Mesothelial cell of epicardium (in vitro differentiated cells): ENCODE measurements around the gene AMZ2. TPM values are rescaled to one million over a fixed set of nuclear protein-coding genes. Genes with fewer than 3 reads are reported as not detected.

Experiments
- DNase-seq, 2 experiments: peaks; one replicate each; pipeline ENCODE4 v3.0.0; 2021; ENCODE audit warnings: low spot score in 2 of 2; ENCODE audit not compliant: unreplicated experiment in 2 of 2
- H3K27ac Mint-ChIP-seq: 2 replicates; pipeline ENCODE4 v1.8.0; 2021; ENCODE audit warnings: mixed read lengths
- H3K27me3 Mint-ChIP-seq: 2 replicates; pipeline ENCODE4 v1.8.0; 2021; ENCODE audit warnings: low read depth, mixed read lengths
- H3K36me3 Mint-ChIP-seq: 2 replicates; pipeline ENCODE4 v1.8.0; 2021; ENCODE audit warnings: mixed read lengths
- H3K4me1 Mint-ChIP-seq: 2 replicates; pipeline ENCODE4 v1.8.0; 2021; ENCODE audit warnings: mixed read lengths
- H3K4me3 Mint-ChIP-seq: 2 replicates; pipeline ENCODE4 v1.8.0; 2021; ENCODE audit warnings: mild to moderate bottlenecking, moderate library complexity, mixed read lengths
- H3K9me3 Mint-ChIP-seq: 2 replicates; pipeline ENCODE4 v1.8.0; 2021; ENCODE audit warnings: mixed read lengths
- total RNA-seq: library from RNA; stranded (reverse); gene quantifications from 3 replicates; pipeline ENCODE4 v1.2.1, GENCODE V29; 2021
- TF ChIP-seq, protein P1 (sequence below): fragments of 200-600 bp; sonication (generic); IDR thresholded peaks from one replicate; pipeline ENCODE4 v1.5.0; 2021; ENCODE audit warnings: antibody characterized with exemption; ENCODE audit not compliant: unreplicated experiment

AMZ2 gene
- total RNA-seq, 1 donor from 2014 or later, result 63.2 TPM

DNA sequence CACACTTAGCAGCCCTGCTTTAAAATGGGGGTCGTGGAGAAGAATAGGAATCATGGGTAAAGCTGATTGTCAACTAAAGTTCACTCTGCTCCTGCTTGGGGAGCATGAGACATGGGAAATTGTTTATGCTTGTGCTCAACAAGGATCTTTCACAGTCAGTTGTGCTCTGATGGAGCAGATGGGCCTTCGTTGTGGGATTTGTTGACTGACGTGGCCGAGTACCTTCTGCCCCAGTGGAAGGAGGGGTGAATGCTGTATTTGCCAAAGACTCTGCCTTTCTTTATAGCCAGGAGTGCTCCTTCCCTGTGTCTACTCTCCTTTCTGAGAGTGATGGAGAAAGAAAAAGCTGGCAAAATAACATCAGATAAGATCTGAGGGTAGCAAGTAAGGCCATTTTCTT is 54.8 kb downstream of the AMZ2 start:
- H3K36me3 Mint-ChIP-seq, result peaks cover 5% of the 10 kb centered on the region
- DNase-seq, result no peak
- no peaks in the 10 kb centered on the region for H3K27me3 Mint-ChIP-seq
- TF ChIP-seq, protein P1, sequence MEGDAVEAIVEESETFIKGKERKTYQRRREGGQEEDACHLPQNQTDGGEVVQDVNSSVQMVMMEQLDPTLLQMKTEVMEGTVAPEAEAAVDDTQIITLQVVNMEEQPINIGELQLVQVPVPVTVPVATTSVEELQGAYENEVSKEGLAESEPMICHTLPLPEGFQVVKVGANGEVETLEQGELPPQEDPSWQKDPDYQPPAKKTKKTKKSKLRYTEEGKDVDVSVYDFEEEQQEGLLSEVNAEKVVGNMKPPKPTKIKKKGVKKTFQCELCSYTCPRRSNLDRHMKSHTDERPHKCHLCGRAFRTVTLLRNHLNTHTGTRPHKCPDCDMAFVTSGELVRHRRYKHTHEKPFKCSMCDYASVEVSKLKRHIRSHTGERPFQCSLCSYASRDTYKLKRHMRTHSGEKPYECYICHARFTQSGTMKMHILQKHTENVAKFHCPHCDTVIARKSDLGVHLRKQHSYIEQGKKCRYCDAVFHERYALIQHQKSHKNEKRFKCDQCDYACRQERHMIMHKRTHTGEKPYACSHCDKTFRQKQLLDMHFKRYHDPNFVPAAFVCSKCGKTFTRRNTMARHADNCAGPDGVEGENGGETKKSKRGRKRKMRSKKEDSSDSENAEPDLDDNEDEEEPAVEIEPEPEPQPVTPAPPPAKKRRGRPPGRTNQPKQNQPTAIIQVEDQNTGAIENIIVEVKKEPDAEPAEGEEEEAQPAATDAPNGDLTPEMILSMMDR, result no peak
- H3K9me3 Mint-ChIP-seq, result no peaks in the 10 kb centered on the region
- H3K27ac Mint-ChIP-seq, result no peak overlapping the region
- no peak overlapping the region for H3K4me3 Mint-ChIP-seq
- no peaks in the 10 kb centered on the region for H3K4me1 Mint-ChIP-seq

DNA sequence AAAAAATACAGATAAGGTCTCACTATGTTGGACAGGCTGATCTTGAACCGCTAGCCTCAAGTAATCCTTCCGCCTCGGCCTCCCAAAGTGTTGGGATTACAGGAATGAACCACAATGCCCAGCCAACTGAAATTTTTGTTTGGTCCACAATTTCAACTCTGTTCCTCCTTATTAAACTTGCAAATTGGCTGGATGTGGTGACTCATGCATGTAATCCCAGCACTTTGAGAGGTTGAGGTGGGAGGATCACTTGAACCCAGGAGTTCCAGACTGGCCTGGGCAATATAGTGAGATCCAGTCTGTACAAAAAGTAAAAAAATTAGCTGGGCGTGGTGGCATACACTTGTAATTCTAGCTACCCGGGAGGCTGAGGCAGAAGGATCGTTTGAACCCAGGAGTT is 56.9 kb downstream of the AMZ2 start:
- Mint-ChIP-seq H3K27ac (no peak overlapping the region), H3K27me3 (no peaks in the 10 kb centered on the region), H3K4me1 (no peaks in the 10 kb centered on the region), H3K36me3 (peaks cover 10% of the 10 kb centered on the region), H3K4me3 (no peak overlapping the region), H3K9me3 (no peaks in the 10 kb centered on the region)
- TF ChIP-seq, protein P1, result no peak
- no peak for DNase-seq

DNA sequence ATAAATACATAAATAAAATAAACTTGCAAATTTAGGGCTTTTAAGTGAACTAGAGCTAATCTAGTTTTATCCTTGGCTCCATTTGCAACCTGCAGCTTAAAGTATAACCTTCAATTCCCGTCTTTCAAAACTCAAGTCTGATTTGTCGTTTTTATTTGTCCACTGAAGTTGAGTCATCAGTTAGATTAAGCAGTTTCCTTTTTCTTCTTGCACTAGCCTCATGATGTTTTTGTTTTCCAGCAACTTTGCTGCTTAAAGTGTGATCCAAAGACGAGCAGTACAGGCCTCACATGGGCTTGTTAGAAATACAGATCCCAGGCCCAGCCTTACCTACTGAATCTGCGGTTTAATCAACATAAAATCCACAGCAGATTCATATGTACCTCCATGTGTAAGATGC is 57.3 kb downstream of the AMZ2 start:
- no peaks in the 10 kb centered on the region for H3K27me3 Mint-ChIP-seq
- TF ChIP-seq, protein P1, result no peak
- H3K36me3 Mint-ChIP-seq, result peaks cover 10% of the 10 kb centered on the region
- no peak overlapping the region for H3K27ac Mint-ChIP-seq
- no peaks in the 10 kb centered on the region for H3K9me3 Mint-ChIP-seq
- no peak for DNase-seq
- H3K4me3 Mint-ChIP-seq, result no peak overlapping the region
- no peaks in the 10 kb centered on the region for H3K4me1 Mint-ChIP-seq

Other genes starting within 250 kb of the AMZ2 start
- 99.8 to 101 TPM (median 100 TPM) in 3 replicates for gene KPNA2, start 212.3 kb upstream of the AMZ2 start, total RNA-seq
- 0.89 to 1.3 TPM (median 0.90 TPM) in 3 replicates for gene SLC16A6, start 43.1 kb downstream of the AMZ2 start, total RNA-seq
- 7.8 to 11.4 TPM (median 9.0 TPM) in 3 replicates for gene ARSG, start 43.5 kb downstream of the AMZ2 start, total RNA-seq
- 27.2 to 31.7 TPM (median 28.4 TPM) in 3 replicates for gene WIPI1, start 209.5 kb downstream of the AMZ2 start, total RNA-seq